ENCODE measurements around the gene AXIN1.

DNA sequence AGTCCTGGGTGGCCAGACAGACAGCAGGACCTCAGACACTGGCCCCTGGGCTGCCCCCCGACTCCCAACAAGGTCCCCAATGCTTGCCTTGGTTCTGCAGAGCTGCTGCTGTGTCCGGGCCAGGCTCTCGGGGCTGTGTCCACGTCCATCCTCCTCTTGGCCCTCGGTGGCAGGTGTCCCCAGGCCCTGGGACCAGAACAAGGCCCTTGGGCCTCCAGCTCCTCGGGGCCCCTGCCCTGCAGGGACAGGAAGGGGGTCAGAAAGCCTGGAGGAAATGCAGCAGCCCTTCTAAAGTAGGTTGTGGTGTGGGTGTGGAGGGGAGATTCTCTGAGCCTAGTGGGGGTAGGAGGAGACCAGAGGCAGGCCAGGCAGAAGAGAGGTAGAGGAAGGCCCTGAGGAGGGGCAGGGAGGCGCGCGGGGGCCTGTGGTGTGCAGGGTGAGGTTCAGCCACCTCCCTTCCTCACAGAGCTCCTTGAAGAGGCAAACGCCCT lies 2.5 kb upstream of the AXIN1 start:
- TF ChIP-seq, protein P1, sequence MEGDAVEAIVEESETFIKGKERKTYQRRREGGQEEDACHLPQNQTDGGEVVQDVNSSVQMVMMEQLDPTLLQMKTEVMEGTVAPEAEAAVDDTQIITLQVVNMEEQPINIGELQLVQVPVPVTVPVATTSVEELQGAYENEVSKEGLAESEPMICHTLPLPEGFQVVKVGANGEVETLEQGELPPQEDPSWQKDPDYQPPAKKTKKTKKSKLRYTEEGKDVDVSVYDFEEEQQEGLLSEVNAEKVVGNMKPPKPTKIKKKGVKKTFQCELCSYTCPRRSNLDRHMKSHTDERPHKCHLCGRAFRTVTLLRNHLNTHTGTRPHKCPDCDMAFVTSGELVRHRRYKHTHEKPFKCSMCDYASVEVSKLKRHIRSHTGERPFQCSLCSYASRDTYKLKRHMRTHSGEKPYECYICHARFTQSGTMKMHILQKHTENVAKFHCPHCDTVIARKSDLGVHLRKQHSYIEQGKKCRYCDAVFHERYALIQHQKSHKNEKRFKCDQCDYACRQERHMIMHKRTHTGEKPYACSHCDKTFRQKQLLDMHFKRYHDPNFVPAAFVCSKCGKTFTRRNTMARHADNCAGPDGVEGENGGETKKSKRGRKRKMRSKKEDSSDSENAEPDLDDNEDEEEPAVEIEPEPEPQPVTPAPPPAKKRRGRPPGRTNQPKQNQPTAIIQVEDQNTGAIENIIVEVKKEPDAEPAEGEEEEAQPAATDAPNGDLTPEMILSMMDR (IDR thresholded peaks at IDR 0.05), result no peak
- TF ChIP-seq POLR2A (IDR thresholded peaks at IDR 0.05), result no peak
- no peak for TF ChIP-seq POLR2AphosphoS5 (IDR thresholded peaks at IDR 0.05)
